ENCODE data around the gene CCDC180. TPM values are rescaled to one million over a fixed set of nuclear protein-coding genes. Genes with fewer than 3 reads are reported as not detected.
"Not testable (repeated sequence)": the region's sequence is repeated elsewhere in the genome, so short reads cannot be mapped to it uniquely, and the experiment has no call there.

The CCDC180 gene
- polyA plus RNA-seq, 3 donors, result 9.8 to 23.6 (median 17.0) TPM

DNA sequence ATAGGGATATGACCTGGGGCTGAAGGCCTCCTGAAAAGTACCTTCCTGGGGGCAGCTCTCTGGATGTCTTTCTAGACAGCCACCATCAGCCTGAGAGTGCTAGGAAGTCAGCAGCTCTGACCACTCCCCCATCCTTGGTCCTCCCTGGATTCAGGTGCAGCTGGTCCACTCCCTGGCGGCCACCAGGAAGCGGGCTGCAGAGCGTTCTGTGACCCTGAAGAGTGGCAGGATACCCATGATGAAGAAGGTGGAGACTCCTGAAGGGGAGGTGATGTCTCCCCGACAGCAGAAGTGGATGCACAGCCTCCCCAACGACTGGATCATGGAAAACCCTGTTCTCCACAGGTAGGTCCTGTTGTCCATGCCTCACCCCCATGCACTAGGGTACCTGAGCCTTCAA is 1.8 kb downstream of the CCDC180 start:
- no peak for DNase-seq

DNA sequence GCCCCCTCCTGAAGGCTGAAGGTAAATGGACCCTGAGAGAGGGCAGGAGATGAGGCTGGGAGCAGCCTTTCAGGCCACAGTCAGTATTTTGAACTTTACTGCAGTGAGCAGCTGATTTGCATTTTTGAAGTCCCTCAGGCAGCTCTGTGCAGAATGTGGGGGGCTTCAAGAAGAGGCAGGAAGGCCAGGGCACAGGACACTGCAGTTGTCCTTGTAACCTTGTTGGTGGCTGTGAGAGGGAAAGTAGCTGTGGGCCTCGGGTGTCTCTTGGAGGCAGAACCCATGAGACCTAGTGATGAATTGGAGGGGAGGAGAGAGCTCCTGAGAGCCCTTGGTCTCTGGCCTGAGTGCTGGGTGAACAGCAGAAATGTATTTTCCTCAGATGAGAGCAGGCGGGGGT is 2.6 kb downstream of the CCDC180 start:
- DNase-seq, result no peak

DNA sequence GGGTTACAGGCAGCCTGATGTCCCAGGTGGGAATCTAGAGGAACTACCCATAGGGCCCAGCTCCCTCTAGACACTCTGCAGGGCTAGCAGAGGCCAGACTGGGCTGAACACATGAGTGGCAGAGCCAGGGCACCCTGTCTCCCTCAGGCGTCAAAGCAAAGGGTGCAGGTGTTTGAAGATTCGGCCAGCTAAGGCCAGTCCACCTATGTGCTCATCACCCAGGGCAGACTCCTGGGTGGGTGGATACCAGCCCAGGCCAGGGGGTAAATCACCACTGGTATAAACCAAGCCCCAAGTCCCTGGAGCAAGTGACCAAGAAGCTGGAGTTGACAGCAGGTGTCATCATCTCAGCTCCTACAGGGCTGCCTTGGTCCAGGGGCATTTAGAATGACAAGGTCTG is 3.4 kb downstream of the CCDC180 start:
- no peak for DNase-seq

DNA sequence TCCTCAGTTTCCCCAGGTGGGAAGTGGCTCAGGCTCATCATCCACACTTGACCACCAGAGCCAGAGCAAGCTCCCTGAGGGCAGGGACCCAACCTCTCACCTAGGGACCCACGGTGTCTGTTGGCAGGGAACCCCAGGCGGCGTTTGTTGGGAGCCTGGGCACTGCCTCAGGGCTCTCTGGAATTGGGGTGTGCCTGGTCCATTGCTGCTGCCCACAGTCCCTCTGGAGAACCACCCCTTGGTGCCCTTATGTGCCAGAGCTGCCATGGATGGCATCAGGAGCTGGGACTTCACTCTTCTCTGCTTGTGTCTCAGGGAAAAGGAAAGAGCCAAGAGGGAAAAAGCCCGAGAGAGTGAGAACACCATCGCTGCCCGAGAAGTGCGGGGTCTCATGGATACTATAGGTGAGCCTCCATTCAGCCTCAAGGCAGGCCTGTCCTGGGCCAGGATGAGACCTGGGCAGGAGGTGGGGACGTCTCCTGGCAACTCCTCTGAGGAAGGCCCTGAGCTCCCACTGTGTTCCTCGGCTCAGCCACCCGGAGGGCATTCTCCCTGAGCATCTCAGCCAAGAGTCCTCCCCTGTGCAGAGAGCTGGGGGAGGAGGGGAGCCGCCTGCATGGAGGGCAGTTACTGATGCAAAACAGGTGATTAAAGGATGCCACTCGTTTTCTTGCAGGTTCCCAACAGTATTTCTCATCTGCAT is 4.5 kb downstream of the CCDC180 start:
- no peak for DNase-seq

DNA sequence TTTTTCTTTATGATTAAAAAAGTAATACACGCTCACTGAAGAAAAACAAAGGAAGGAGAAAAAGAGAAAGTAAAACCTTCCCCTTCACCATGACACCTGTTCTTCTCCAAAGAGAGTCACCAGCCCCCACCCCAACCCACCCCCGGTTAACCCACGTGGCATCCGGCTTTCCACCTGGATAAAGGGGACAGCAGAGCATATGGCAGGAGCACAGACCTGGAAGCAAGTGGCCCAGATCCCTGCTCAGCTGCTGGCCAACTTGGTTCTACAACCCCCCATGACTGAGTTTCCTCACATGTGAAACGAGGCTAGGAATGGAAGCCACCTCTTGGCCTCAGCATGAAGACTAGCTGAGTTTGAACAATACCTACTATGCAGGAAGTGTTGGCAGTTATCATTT is 5.1 kb downstream of the CCDC180 start:
- DNase-seq, result no peak

DNA sequence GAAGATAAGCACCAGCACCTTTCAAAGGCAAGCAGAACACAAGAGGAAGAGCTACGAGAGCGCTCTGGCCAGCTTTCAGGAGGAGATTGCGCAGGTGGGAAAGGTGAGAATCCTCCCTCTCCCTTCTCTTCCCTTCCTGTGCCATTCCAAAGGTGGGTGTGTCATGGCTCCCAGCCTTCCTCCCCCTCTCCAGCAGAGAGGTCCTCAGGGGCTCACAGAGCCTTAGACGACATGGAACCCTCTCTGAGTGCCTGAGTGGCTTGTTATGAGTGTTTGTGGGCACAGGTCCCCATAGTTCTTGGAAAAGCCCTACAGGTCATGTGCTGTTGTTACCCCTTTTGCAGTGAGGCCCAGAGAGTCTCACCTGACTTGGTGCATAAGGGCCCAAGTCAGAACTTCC is 5.8 kb downstream of the CCDC180 start:
- no peak for DNase-seq

DNA sequence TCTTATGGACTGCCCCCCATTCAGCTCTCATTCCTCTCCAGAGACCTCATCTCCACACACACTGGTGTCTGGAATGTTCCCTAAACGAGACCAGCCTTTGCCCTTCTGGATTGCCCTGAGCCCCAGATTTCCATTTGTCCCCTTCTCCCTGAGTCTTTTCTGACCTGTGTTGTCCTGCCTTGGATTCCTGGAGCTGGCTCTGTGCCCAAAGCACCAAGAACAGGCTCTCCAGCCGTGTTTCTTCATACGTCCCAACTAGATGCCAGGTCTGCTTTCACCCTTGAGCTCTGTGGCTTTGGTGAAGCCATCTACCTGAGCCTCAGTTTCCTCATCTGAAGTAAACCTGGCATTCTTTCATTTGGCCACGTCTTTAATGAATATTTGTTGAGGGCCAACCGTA is 6.3 kb downstream of the CCDC180 start:
- no peak for DNase-seq

DNA sequence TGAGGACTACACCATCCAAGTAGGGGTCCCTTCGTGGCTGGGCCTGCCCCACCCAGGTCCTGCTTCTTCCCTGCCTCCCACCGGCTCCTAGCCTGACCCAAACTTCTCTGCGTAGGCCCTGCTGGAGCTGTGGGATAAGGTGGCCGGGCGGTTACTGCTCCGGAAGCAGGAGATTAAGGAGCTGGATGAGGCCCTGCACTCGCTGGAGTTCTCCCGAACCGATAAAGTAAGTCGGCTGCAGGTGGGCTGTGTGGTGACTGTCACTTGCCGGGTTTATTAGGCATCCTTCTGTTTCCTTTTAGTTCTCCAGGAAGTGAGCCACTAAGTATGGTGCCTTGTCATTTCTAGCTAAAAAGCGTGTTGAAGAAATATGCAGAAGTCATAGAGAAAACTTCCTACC is 7.0 kb downstream of the CCDC180 start:
- no peak for DNase-seq

DNA sequence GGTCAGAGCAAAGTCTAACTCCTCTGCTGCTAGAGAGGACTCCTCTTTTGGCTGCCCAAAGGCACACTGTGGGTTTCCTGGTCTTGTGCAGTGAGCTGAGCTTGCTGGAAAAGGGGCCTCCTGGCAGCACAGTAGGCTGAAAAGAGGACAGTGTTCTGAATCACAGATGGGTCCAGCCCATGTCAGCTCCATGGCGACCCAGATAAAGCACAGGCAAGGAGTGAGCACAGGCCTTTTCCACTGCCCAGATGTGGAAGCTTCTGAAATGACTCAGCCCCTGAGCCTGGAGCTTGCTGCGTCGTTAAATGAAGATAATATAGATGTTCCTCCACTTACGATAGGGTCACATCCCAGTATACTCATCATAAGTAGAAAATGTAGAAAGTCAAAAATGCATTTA is 8.1 kb downstream of the CCDC180 start:
- DNase-seq, result no peak

DNA sequence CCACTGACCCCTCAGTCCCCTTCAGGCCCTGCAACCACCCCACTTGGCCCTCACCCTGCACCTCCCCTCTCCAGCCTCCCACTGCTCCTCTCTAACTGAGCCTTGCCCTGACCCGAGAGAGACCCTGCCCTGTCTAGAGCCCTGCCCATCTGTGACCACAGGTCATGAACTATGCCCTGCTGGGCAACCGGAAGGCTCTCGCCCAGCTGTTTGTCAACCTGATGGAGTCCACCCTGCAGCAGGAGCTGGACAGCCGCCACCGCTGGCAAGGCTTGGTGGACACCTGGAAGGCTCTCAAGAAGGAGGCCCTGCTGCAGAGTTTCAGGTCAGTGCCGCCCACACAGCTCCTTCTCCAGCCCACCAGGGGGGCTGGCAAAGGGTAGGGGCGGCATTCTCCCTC is 9.4 kb downstream of the CCDC180 start:
- no peak for DNase-seq

DNA sequence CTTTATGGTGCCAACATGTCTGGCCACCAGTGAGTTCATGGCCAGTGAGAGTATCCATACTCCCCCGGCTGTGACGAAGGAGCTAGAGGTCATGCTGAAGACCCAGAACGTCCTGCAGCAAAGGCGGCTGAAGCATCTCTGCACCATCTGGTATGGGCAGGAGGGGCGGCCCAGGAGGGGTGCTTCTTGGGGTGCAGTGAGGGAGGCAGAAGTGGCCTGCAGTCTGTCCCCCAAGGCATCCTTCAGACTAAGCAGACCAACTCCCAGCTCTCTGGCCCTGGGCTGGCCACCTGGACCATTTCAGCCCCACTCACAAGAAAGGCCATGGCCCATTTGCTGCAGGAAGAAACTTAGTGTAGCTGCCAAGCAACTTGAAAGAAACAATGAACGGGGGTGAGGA is 11.0 kb downstream of the CCDC180 start:
- no peak for DNase-seq

DNA sequence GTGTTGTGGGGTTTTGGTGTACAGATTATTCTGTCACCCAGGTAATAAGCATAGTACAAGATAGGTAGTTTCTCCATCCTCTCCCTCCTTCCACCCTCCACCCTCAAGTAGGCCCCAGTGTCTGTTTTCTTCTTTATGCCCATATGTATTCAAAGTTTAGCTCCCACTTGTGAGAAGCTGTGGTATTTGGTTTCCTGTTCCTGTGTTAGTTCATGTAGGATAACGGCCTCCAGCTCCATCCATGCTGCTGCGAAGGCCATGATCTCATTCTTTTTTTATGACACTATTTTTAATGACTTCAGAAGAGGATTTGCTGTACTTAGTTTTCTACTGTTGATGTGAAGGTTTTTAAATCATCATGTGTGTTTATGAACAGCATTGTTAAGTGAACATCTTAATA is 11.9 kb downstream of the CCDC180 start:
- DNase-seq, result no peak

DNA sequence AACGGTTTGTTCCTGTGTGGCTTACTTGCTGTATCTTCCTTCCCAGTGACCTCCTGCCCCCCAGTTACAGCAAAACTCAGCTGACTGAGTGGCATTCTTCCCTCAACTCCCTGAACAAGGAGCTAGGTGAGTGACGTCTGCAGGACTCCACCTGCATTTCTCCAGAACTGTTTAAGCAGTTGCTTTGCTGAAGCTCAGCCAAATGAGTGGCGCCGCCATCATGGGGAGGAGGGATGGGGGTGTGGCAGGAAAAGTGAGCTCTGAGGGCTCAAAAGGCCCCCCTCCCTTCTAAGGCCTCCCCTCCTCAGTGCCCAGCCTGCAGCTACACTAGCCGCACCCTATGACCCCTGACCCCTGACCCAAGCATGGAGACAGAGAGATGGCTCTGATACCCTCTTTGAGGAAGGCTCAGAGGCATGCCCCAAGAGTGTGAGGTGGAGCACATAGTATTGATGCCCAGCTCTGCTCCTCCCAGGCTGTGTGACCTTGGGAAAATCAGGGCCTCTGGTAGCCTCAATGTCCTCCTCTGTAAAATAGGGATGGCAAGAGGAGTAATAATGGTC is 12.7 kb downstream of the CCDC180 start:
- no peak for DNase-seq

DNA sequence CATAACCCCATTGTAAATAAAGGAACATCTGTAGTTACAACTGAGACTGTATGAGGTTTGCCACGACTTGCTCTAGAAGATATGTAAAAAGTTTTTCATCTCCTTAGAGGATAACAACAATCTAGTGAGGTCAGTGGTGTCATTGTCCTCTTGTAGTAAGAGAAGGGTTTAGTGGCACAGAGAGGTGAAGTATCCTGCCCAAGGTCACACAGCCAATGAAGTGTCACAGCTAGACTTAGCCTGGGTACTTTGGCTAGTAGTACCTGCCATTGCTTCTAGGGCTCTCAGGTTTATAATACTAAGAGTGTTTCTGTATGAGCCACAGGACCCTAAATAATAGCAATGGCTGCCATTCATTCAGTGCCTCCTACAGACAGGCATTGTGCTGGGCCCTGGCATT is 13.8 kb downstream of the CCDC180 start:
- no peak for DNase-seq

DNA sequence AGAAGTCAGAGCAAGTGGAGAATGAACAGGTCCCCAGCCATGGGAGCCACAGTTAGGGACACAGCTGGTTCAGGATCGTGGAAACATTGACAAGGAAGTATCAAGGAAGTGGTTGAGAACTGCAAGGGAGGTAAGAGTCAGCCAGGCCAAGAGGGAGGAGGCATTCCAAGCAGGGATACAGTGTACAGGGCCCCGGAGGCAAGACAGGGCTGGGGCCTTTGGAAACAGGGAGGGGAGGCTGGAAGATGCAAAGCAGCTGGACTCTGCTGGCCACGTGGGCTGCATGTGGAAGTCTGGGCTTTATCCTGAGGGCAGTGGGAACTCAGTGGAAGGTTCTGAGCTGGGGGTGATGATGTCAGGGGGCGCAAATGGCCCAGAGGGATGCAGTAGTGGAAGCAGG is 14.2 kb downstream of the CCDC180 start:
- no peak for DNase-seq

DNA sequence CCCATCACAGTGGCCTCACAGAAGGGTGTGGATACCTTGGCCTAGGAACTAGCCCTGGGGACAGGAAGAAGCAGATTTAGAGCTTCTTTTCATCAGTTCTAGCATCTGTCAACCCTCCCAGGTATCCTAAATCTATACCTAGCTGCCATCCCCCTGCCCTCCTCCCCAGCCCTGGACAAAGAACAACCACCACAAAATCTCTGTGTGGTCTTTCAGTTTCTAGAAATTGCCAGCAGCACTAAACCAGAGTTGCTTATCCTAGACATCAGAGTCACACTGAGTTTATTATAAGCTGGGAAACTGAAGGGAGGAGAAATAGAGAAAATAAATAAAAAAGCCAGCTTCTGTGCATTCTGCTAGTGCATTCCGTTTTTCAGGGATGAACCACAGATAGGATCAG is 14.6 kb downstream of the CCDC180 start:
- no peak for DNase-seq

DNA sequence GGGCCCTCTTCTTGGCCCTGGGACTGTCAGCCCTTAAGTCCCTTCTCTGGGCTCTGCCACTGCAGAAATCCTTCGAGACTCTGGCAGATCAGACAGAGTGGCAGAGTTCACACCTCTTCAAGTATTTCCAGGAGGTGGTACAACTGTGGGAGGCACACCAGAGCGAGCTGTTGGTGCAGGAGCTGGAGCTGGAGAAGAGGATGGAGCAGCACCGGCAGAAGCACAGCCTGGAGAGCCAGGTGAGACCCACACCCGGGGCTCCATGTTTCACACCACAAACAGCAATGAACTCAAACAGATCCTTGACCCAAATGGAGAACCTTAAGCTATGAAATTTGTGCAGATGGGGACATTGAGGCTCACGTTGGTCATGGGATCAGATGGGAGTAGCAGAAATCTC is 17.5 kb downstream of the CCDC180 start:
- DNase-seq, result no peak

DNA sequence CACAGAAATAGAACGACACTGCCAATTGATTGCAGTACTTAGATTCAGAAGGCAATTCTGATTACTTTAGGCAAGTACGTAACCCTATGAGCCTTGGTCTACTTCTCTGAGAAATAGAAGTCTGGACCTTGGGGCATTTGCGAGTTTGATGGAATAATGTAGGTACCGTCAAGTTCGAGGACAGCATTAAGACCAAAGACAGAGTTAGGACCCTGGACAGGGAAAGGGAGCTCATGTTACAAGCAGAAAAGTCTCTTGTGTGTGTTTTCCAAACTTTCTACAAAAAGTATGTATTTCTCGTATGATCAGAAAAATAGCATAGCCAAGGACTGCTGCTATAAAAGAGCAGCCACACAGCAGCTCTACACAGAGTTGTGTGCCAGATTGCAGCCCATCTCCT is 20.1 kb downstream of the CCDC180 start:
- no peak for DNase-seq

DNA sequence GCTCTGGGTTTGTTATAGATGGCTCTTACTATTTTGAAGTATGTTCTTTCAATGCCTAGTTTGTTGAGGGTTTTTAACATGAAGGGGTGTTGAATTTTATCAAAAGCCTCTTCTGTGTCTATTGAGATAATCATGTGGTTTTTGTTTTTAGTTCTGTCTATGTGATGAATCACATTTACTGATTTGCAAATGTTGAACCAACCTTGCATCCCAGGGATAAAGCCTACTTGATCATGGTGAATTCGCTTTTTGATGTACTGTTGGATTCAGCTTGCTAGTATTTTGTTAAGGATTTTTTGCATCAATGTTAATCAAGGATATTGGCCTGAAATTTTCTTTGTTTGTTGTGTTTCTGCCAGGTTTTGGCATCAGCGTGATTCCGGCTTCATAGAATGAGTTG is 25.5 kb downstream of the CCDC180 start:
- no peak for DNase-seq

DNA sequence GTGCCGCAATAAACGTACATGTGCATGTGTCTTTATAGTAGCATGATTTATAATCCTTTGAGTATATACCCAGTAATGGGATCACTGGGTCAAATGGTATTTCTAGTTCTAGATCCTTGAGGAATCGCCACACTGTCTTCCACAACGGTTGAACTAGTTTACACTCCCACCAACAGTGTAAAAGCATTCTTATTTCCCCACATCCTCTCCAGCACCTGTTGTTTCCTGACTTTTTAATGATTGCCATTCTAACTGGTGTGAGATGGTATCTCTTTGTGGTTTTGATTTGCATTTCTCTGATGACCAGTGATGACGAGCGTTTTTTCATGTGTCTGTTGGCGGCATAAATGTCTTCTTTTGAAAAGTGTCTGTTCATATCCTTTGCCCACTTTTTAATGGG is 28.2 kb downstream of the CCDC180 start:
- DNase-seq, result not testable (repeated sequence)

DNA sequence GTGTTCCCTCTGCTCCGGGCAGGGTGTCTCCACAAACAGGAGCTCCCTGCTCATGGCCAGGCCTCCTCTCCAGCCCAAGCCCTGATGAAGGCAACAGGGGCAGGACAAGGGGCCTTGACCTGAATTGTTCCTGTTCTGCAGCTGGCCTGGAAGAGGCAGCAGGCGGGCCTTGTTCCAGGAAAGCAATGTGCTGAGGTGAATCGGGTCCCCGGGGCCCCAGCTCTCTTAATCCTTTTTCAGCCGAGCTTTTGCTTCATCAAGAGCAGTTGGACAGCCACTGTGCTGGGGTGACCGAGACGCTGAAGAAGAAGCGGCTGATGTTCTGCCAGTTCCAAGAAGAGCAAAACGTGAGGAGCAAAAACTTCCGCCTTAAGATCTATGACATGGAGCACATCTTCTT is 41.4 kb downstream of the CCDC180 start:
- no peak for DNase-seq

DNA sequence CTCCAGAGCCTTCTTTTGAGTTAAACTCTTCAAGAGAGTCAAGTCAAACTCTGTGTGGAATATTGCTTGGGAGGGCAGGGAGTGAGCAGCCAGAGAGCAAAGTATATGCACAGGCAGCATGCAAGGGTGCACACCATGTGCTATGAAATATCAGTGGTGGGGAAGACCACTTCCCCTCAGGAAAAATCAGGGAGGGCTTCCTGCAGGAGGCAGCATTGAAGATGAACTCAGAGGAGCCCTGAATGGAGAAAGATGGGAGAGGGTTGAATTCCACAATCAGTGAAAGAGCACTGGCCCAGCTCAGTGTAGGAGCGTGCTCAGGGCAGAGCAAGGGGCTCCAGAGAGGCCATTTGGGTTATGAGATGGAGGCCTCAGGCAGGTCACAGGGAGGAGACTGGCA is 41.9 kb downstream of the CCDC180 start:
- no peak for DNase-seq

DNA sequence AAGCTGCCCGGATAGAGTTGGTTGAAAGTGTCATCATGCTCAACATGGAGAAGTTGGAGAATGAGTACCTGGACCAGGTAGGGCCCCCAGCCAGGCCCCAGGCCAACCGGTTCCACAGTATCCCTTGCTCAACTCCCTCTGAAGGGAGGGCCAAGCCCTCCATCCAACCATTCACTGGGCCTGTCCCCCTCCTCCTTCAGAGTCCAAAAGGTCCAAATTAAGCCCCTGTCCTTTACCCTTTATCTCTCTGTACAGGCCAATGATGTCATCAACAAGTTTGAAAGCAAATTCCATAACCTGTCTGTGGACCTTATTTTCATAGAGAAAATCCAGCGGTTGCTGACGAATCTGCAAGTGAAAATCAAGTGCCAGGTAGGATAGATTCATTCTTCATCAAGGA is 47.2 kb downstream of the CCDC180 start:
- DNase-seq, result no peak

DNA sequence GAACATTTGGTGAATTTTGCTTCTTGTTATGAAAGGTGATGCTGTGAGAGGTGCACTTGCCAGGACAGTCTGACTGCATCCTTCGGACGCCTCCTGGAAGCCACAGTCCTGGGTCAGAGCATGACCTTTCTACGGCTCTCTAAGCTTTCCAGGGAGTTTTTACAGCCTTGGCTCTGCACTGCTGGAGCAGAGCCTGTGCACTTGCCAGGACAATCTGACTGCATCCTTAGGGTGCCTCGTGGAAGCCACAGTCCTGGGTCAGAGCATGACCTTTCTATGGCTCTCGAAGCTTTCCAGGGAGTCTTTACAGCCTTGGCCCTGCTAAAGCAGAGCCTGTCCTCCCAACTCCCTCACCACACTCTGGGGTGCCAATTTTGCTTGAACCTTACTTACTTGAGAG is 49.6 kb downstream of the CCDC180 start:
- no peak for DNase-seq
